SIG-M5 treated with dmso at 0.1 percent for 504 hours (cell line): ENCODE measurements around the gene SDHD.
"Not testable (repeated sequence)": the region's sequence is repeated elsewhere in the genome, so short reads cannot be mapped to it uniquely, and the experiment has no call there.

Source experiments
- DNase-seq: peaks from one replicate; lab custom pipeline; 2025; ENCODE audit not compliant: unreplicated experiment; lab: John Stamatoyannopoulos, UW

Gene SDHD

GRCh38 chr11:112086422-112087191 lies at the start of gene SDHD, which contains the start of gene TIMM8B:
SDHD (plus strand) TSS chr11:112086873; CDS start chr11:112086908, 35 bp downstream.
TIMM8B (minus strand) TSS chr11:112086756; CDS start chr11:112086723, 33 bp downstream.
- DNase-seq = peak; percentile 95

- DNase-seq = no peak
Observed at GRCh38 chr11:112037527-112037926, 49.1 kb upstream of the SDHD start.

- DNase-seq = no peak
Observed at GRCh38 chr11:112042161-112042960, 44.3 kb upstream of the SDHD start.

- DNase-seq = no peak
Observed at GRCh38 chr11:112042961-112043304, 43.7 kb upstream of the SDHD start.

- no peak for DNase-seq
Observed at GRCh38 chr11:112044961-112045360, 41.7 kb upstream of the SDHD start.

GRCh38 chr11:112046647-112047046 lies 40.0 kb upstream of the SDHD start:
- DNase-seq = not testable (repeated sequence)

- not testable (repeated sequence) for DNase-seq
Observed at GRCh38 chr11:112048256-112048655, 38.4 kb upstream of the SDHD start.

- DNase-seq = no peak
Observed at GRCh38 chr11:112049777-112050176, 36.9 kb upstream of the SDHD start.

- peak; percentile 38 for DNase-seq
Observed at GRCh38 chr11:112050721-112051120, 36.0 kb upstream of the SDHD start.

GRCh38 chr11:112051768-112052167 lies 34.9 kb upstream of the SDHD start:
- DNase-seq = no peak

- no peak for DNase-seq
Observed at GRCh38 chr11:112057170-112057569, 29.5 kb upstream of the SDHD start.

- no peak for DNase-seq
Observed at GRCh38 chr11:112058103-112058502, 28.6 kb upstream of the SDHD start.

GRCh38 chr11:112062923-112063322 lies 23.8 kb upstream of the SDHD start:
- no peak for DNase-seq

GRCh38 chr11:112073941-112074811 lies 12.5 kb upstream of the SDHD start, which contains the start of the genes NKAPD1 and PIH1D2:
NKAPD1 (plus strand) TSS chr11:112074299; CDS start chr11:112075575, 1,276 bp downstream.
PIH1D2 (minus strand) TSS chr11:112074017; CDS start chr11:112073174, 843 bp downstream.
- DNase-seq = peak; percentile 97

- peak; percentile 13 for DNase-seq
Observed at GRCh38 chr11:112082729-112083128, 3.9 kb upstream of the SDHD start.

GRCh38 chr11:112085822-112086421 lies 751 bp upstream of the SDHD start:
- peak; percentile 28 for DNase-seq

GRCh38 chr11:112087212-112087611 lies 539 bp downstream of the SDHD start:
- no peak for DNase-seq

- not testable (repeated sequence) for DNase-seq
Observed at GRCh38 chr11:112095302-112095701, 8.6 kb downstream of the SDHD start.

- DNase-seq = no peak
Observed at GRCh38 chr11:112096194-112096593, 9.5 kb downstream of the SDHD start.

GRCh38 chr11:112097734-112098528 lies 11.3 kb downstream of the SDHD start:
- DNase-seq = no peak
